Stimulated activated CD8-positive, alpha-beta memory T cell treated with anti-CD3 and anti-CD28 coated beads, Interleukin-7, amount 100 ng/mL, for 48 hours (primary cell): ENCODE results near the gene DIAPH1.

Experiments
- DNase-seq, 2 donors: peaks; one replicate each; pipeline ENCODE4 v3.0.0-alpha.2; 2020; ENCODE audit warnings: low read depth in 1 of 2; ENCODE audit errors: extremely low read depth in 1 of 2

DIAPH1 gene

DNA sequence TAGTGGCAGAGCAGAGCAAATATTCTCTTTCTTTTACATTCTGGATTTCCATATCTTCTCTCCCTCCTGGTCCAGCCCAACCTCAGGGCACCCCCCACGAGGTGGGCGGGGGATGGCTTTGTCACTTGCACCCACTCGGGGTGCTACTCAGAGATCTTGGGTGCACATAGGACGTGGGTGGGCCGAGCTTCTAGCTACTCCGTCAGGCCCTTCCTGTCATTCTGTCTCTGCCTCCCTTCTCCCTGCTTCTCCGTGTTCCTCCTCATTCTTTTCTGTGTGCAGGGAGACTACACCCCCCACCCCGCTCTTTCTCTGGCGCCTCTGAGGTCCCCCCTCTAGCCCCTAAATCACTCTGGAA, 110.4 kb downstream of the DIAPH1 start:
- DNase-seq = no peak

GRCh38 chr5:141507387-141508091, 111.3 kb downstream of the DIAPH1 start:
- no peak for DNase-seq

DNA sequence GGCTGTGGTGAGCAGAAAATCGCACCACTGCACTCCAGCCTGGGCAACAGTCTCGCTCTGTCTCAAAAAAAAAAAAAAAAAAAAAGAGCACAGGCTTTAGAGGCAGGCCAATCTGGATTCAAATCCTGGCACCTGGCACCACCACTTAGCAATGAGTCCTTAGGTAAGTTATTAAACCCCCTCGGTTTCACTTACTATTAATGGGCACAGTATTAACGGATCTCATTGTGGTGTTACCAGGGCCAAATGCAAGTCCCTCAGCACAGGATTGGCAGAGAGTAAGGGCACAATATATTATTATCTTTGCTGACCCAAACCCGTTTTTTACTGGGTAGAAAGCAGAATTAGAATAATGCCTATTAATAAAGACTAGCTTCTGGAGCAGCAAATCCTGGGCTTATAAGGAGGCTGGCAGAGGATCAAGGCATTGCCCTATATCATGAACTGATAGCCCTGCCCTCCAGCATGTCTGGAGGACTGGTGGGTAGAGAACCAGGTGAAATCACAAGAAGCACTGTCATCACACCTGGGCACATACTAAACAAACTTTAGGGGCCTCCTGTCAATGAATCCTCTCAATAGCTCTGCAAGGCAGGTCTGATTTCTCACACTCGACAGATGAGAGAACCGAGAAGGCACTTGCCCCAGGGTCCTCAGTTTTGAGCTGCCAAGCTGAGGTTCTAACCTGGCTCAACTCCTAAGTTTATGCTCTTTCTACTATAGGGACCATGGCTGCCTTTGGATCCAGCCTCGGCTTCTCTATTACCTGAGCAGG, 112.2 kb downstream of the DIAPH1 start:
- no peak for DNase-seq

- DNase-seq = no peak
Observed at GRCh38 chr5:141504216-141504615, 114.6 kb downstream of the DIAPH1 start.

GRCh38 chr5:141503681-141504080, 115.1 kb downstream of the DIAPH1 start:
- no peak for DNase-seq

- DNase-seq = no peak
Observed at GRCh38 chr5:141501761-141502160, 117.0 kb downstream of the DIAPH1 start.

GRCh38 chr5:141496038-141496437, 122.8 kb downstream of the DIAPH1 start:
- no peak for DNase-seq

DNA sequence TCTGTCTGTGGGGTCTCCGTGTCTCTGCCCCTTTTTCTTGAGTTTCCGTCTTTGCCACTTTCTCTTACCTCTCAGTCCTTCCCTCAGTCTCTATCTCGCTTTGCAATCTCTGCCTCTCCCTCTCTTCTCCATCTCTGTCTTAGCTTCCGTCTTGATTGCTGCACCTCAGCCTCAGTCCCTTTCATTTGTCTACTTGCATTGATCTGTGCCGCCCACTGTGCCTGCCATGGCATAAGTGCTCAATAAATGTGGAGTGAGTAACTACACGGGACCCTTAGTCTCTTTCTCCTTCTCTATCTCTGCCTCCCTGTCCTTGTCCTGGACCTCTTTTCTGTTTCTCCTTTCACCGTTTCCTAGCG, 123.4 kb downstream of the DIAPH1 start:
- DNase-seq = no peak

- DNase-seq = no peak
Observed at GRCh38 chr5:141494761-141495452, 123.9 kb downstream of the DIAPH1 start.

- no peak for DNase-seq
Observed at GRCh38 chr5:141493500-141494422, 125.0 kb downstream of the DIAPH1 start.

GRCh38 chr5:141492168-141492885, 126.5 kb downstream of the DIAPH1 start:
- no peak for DNase-seq

- DNase-seq = no peak
Observed at GRCh38 chr5:141491323-141492167, 127.3 kb downstream of the DIAPH1 start.

- DNase-seq = no peak
Observed at GRCh38 chr5:141490771-141491170, 128.0 kb downstream of the DIAPH1 start.

GRCh38 chr5:141490271-141490670, 128.5 kb downstream of the DIAPH1 start:
- no peak for DNase-seq

- no peak for DNase-seq
Observed at GRCh38 chr5:141489841-141490240, 129.0 kb downstream of the DIAPH1 start.

DNA sequence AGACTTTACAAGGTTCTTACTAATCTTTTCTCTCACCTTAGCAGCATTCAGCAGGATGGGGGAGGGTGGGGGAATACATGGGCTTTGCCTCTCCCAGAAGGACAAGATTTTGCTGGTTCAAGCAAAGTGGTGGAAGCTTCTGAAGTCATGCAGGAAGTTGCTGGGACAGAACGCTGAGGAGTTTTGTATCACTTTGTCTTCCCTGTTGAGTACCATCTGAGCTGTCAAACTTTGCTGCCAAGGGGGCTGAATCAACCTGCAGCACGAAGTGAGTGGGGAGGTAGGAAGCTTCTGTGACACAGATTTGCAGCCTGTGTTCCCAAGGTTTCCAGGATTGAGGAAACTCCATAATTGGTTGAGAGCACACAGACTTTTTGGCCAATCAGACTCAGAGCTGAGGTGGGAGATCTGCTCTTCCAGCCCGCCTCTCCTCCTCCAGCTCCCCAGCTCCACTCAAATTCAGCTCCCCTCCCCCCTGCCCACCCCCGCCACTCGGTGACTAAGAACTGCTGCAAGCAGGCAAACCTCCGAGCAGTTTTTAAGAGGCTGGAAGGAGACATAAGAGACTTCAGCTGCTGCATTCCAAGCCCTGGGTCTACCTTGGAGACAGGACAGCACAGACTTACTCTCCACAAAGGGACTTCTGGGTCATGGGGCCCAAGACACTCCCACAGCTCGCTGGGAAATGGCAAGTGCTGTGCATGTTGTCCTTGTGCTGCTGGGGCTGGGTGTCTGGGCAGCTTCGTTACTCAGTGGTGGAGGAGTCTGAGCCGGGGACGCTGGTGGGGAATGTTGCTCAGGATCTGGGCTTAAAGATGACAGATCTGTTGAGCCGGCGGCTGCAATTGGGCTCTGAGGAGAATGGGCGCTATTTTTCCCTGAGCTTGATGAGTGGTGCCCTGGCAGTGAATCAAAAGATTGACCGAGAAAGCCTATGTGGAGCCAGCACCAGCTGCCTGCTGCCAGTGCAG, 129.9 kb downstream of the DIAPH1 start, which contains the start of gene PCDHGC5:
PCDHGC5 (plus strand) TSS at position 491 of the 971 bp plus-strand sequence; CDS start at position 651, 160 bp downstream.
- no peak for DNase-seq

DNA sequence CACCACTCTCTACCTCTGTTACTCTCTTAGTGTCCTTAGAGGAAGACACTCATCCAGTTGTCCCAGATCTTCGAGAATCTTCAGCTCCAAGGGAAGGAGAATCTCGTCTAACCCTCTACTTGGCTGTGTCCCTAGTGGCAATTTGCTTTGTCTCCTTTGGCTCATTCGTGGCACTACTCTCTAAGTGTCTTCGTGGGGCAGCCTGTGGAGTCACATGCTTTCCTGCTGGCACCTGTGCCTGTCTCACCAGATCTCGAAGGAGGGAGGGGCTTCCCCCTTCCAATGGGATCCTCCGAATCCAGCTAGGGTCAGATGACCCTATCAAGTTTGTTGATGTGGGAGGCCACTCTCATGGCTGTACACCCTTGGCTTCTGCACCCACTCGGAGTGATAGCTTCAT, 131.7 kb downstream of the DIAPH1 start:
- DNase-seq = no peak

GRCh38 chr5:141486091-141486490, 132.7 kb downstream of the DIAPH1 start:
- DNase-seq = no peak
